B cell (primary cell): ENCODE data around the gene ANXA1. TPM values are rescaled to one million over a fixed set of nuclear protein-coding genes. Genes with fewer than 3 reads are reported as not detected.

Experiments
- ATAC-seq: fragments of 200-7000 bp; cut with Tn5 transposase; one replicate; pipeline ENCODE4 v1.10.0; 2021; ENCODE audit warnings: low read depth, mild to moderate bottlenecking, moderate number of reproducible peaks, moderate library complexity
- CTCF ChIA-PET: fragments of 350-600 bp; sonication (Branson Sonifier 250); formaldehyde crosslinking; loops from one replicate; lab custom pipeline; 2021; ENCODE audit warnings: antibody characterized with exemption, inconsistent platforms; lab: Charles Lee
- POLR2A ChIA-PET: fragments of 350-600 bp; sonication (Branson Sonifier 250); formaldehyde crosslinking; loops from one replicate; lab custom pipeline; 2021; ENCODE audit warnings: antibody characterized with exemption; lab: Charles Lee
- DNase-seq: peaks from one replicate; pipeline ENCODE4 v3.0.0; 2013
- H2AFZ ChIP-seq: 2 replicates; pipeline ENCODE4 v1.6.1; 2012; ENCODE audit warnings: mild to moderate bottlenecking, low read depth, low read length; ENCODE audit not compliant: insufficient read depth, poor library complexity, severe bottlenecking
- H3K27ac ChIP-seq, 2 donors: 1 replicate in 1 of 2; 2 replicates in 1 of 2; pipeline ENCODE4 v1.5.1; 2012 to 2013; ENCODE audit warnings: low read length in 2 of 2, mild to moderate bottlenecking in 2 of 2, moderate library complexity in 1 of 2
- H3K27me3 ChIP-seq, 4 experiments: fragments of 200-600 bp in 1 of 4; sonication (generic) in 1 of 4; replicated peaks in 1 of 4; 1 replicate in 2 of 4; 2 replicates in 2 of 4; pipeline versions ENCODE4 v1.6.1 to v1.7.0; 2013 to 2016; ENCODE audit warnings: low read length in 3 of 4, mild to moderate bottlenecking in 2 of 4, mixed read lengths in 1 of 4, moderate library complexity in 1 of 4; ENCODE audit not compliant: insufficient read depth in 4 of 4, control insufficient read depth in 3 of 4; ENCODE audit errors: control extremely low read depth in 1 of 4
- H3K36me3 ChIP-seq, 2 experiments: replicated peaks in 1 of 2; 1 replicate in 1 of 2; 2 replicates in 1 of 2; pipeline versions ENCODE4 v1.6.1 to v1.7.1; 2013; ENCODE audit warnings: low read length in 1 of 2; ENCODE audit not compliant: insufficient read depth in 2 of 2, control insufficient read depth in 1 of 2; ENCODE audit errors: control extremely low read depth in 1 of 2, extremely low read depth in 1 of 2
- H3K4me1 ChIP-seq, 2 donors: fragments of 200-600 bp in 1 of 2; sonication (generic) in 1 of 2; 1 replicate in 1 of 2; 2 replicates in 1 of 2; pipeline versions ENCODE4 v1.5.1 to v1.6.1; 2013 to 2017; ENCODE audit warnings: low read length in 2 of 2; ENCODE audit not compliant: control insufficient read depth in 2 of 2, insufficient read depth in 2 of 2
- H3K4me2 ChIP-seq: replicated peaks from 2 replicates; pipeline ENCODE3; 2012; ENCODE audit warnings: mild to moderate bottlenecking, low read depth, low read length; ENCODE audit not compliant: poor library complexity, severe bottlenecking
- H3K4me3 ChIP-seq, 5 experiments: fragments of 200-600 bp in 1 of 5; sonication (generic) in 1 of 5; 1 replicate in 3 of 5; 2 replicates in 2 of 5; pipeline versions ENCODE4 v1.5.1 to v1.7.0; 2011 to 2016; ENCODE audit warnings: low read length in 4 of 5, mild to moderate bottlenecking in 4 of 5, low read depth in 2 of 5, control low read depth in 1 of 5, moderate library complexity in 1 of 5; ENCODE audit not compliant: insufficient read depth in 1 of 5; ENCODE audit errors: control extremely low read depth in 1 of 5, extremely low read depth in 1 of 5
- H3K79me2 ChIP-seq: fragments of 200-600 bp; sonication (generic); one replicate; pipeline ENCODE4 v1.6.0; 2016; ENCODE audit warnings: low read length; ENCODE audit not compliant: control insufficient read depth, insufficient read depth
- H3K9ac ChIP-seq: fragments of 200-600 bp; sonication (generic); 2 replicates; pipeline ENCODE4 v1.6.1; 2017; ENCODE audit warnings: mild to moderate bottlenecking, low read length, moderate library complexity
- H3K9me3 ChIP-seq, 3 donors: one replicate each; pipeline versions ENCODE4 v1.6.1 to v1.7.1; 2013; ENCODE audit warnings: low read length in 2 of 3; ENCODE audit not compliant: control insufficient read depth in 2 of 3, insufficient read depth in 1 of 3; ENCODE audit errors: control extremely low read depth in 1 of 3
- H4K20me1 ChIP-seq: 2 replicates; pipeline ENCODE4 v1.6.0; 2012; ENCODE audit warnings: mild to moderate bottlenecking, low read length; ENCODE audit not compliant: insufficient read depth, control insufficient read depth, poor library complexity, severe bottlenecking
- H3K27ac Mint-ChIP-seq: one replicate; pipeline ENCODE4 v1.8.0; 2021; ENCODE audit warnings: mixed read lengths
- H3K27me3 Mint-ChIP-seq: one replicate; pipeline ENCODE4 v1.8.0; 2021; ENCODE audit warnings: mixed read lengths
- H3K4me1 Mint-ChIP-seq: one replicate; pipeline ENCODE4 v1.8.0; 2021; ENCODE audit warnings: mixed read lengths
- H3K4me3 Mint-ChIP-seq: one replicate; pipeline ENCODE4 v1.8.0; 2021; ENCODE audit warnings: mixed read lengths
- H3K9me3 Mint-ChIP-seq: one replicate; pipeline ENCODE4 v1.8.0; 2022; ENCODE audit warnings: mixed read lengths; ENCODE audit not compliant: insufficient read depth
- CTCF ChIP-seq: fragments of 200-600 bp; IDR thresholded peaks from one replicate; pipeline ENCODE4 v1.8.0; 2022; ENCODE audit warnings: antibody characterized with exemption, mild to moderate bottlenecking
- EZH2 ChIP-seq: IDR thresholded peaks from 2 replicates; pipeline ENCODE4 v1.6.1; 2012; ENCODE audit warnings: borderline replicate concordance, low read depth, mild to moderate bottlenecking, moderate library complexity, low read length; ENCODE audit not compliant: insufficient read depth, poor library complexity, severe bottlenecking
- WGBS: methylation state at CpG from one replicate; pipeline ENCODE4 v1.1.5; 2013; ENCODE audit warnings: missing lambda C conversion rate; ENCODE audit not compliant: insufficient coverage; 5-methylcytosine and 5-hydroxymethylcytosine counted together
- intact Hi-C: fragments of 100-400 bp; cut with micrococcal nuclease; formaldehyde crosslinking; loops from one replicate; pipeline ENCODE4 v1.10.0; 2022
- polyA plus RNA-seq: library from polyadenylated mRNA; depleted of rRNA; stranded (reverse); fragments of >200 nt; gene quantifications from 2 replicates; pipeline ENCODE4 v1.2.3, GENCODE V29; 2012
- total RNA-seq, 2 donors: library from RNA; stranded (reverse); fragments of 120-200 nt in 1 of 2; gene quantifications; 1 replicate in 1 of 2; 2 replicates in 1 of 2; pipeline versions ENCODE4 v1.2.3 to v1.2.4, GENCODE V29; 2013 to 2022

ANXA1 gene
- total and polyA plus RNA-seq, 2 donors (not counting 1 experiment from before 2014, with no cell fraction given), result 0.99 to 15.4 TPM

GRCh38 chr9:73135394-73135793 lies 16.3 kb upstream of the ANXA1 start:
- H3K27ac Mint-ChIP-seq, result no peak overlapping the region
- H3K9me3 Mint-ChIP-seq, result no peaks in the 10 kb centered on the region
- no peaks in the 10 kb centered on the region for H3K27me3 ChIP-seq
- no peak overlapping the region for H3K4me3 ChIP-seq
- no peaks in the 10 kb centered on the region for H3K36me3 ChIP-seq
- ChIA-PET CTCF (no interaction called here), POLR2A (no interaction called here)
- DNase-seq, result no peak
- no peak for TF ChIP-seq CTCF
- TF ChIP-seq EZH2, result no peak
- no peaks in the 10 kb centered on the region for H3K9me3 ChIP-seq
- no peak overlapping the region for H3K4me2 ChIP-seq
- intact Hi-C loops, result loop anchor here (5.0 kb wide), 1 partner anchor 47 kb away; no protein-coding TSS in a partner anchor
- no peak for ATAC-seq
- no peak overlapping the region for H2AFZ ChIP-seq
- H3K27me3 Mint-ChIP-seq, result no peaks in the 10 kb centered on the region
- peaks cover 3 to 5% of the 10 kb centered on the region in 2 donors for H3K4me1 ChIP-seq
- no peaks in the 10 kb centered on the region for H3K79me2 ChIP-seq
- H3K4me1 Mint-ChIP-seq, result peaks cover 13% of the 10 kb centered on the region
- no peak overlapping the region for H3K4me3 Mint-ChIP-seq
- no peaks in the 10 kb centered on the region for H4K20me1 ChIP-seq
- H3K27ac ChIP-seq, result no peak overlapping the region
- H3K9ac ChIP-seq, result no peak overlapping the region

GRCh38 chr9:73137286-73137899 lies 14.3 kb upstream of the ANXA1 start:
- H4K20me1 ChIP-seq, result no peaks in the 10 kb centered on the region
- DNase-seq, result no peak
- no peaks in the 10 kb centered on the region for H3K9me3 ChIP-seq
- H3K27ac Mint-ChIP-seq, result no peak overlapping the region
- H3K36me3 ChIP-seq, result no peaks in the 10 kb centered on the region
- H3K4me3 ChIP-seq, result no peak overlapping the region
- no peak for TF ChIP-seq EZH2
- TF ChIP-seq CTCF, result no peak
- no peaks in the 10 kb centered on the region for H3K79me2 ChIP-seq
- no peak overlapping the region for H3K9ac ChIP-seq
- intact Hi-C loops, result loop anchor here (5.0 kb wide), 1 partner anchor 45 kb away; no protein-coding TSS in a partner anchor
- no peak overlapping the region for H3K27ac ChIP-seq
- WGBS, result 100% methylated on average over 1 of the region's 4 CpGs
- no peaks in the 10 kb centered on the region for H3K4me1 ChIP-seq
- peaks cover 4% of the 10 kb centered on the region for H3K4me1 Mint-ChIP-seq
- no peaks in the 10 kb centered on the region for H3K27me3 ChIP-seq
- no peak for ATAC-seq
- H2AFZ ChIP-seq, result no peak overlapping the region
- no peak overlapping the region for H3K4me2 ChIP-seq
- CTCF ChIA-PET, result interaction anchor here (0.6 to 1.0 kb wide), 2 partner anchors 30 to 924 kb away, joined by 3 read pairs; no protein-coding TSS in a partner anchor
- H3K9me3 Mint-ChIP-seq, result no peaks in the 10 kb centered on the region
- no peaks in the 10 kb centered on the region for H3K27me3 Mint-ChIP-seq
- H3K4me3 Mint-ChIP-seq, result no peak overlapping the region
- POLR2A ChIA-PET, result no interaction called here
